Suprapubic skin (tissue), 4 donors: ENCODE measurements around the gene MGAT5. TPM values are rescaled to one million over a fixed set of nuclear protein-coding genes. Genes with fewer than 3 reads are reported as not detected.
A peak's percentile ranks its signal among the peaks of the same experiment; 100 is the strongest.

ENCODE experiments used
- DNase-seq, 2 donors: peaks; one replicate each; pipeline ENCODE4 v3.0.0-alpha.2; 2019; ENCODE audit warnings: low spot score in 2 of 2
- H3K27ac ChIP-seq: fragments of 200-600 bp; sonication (generic); one replicate; pipeline ENCODE4 v1.5.1; 2019
- H3K27me3 ChIP-seq: fragments of 200-600 bp; sonication (generic); one replicate; pipeline ENCODE4 v1.5.1; 2019
- H3K36me3 ChIP-seq: fragments of 200-600 bp; sonication (generic); one replicate; pipeline ENCODE4 v1.5.1; 2019
- H3K4me1 ChIP-seq: fragments of 200-600 bp; sonication (generic); one replicate; pipeline ENCODE4 v1.5.1; 2019
- H3K4me3 ChIP-seq: fragments of 200-600 bp; sonication (generic); one replicate; pipeline ENCODE4 v1.5.1; 2019; ENCODE audit warnings: mild to moderate bottlenecking
- H3K9me3 ChIP-seq: fragments of 200-600 bp; sonication (generic); one replicate; pipeline ENCODE4 v1.5.1; 2019
- CTCF ChIP-seq, 2 donors: fragments of 200-600 bp in 1 of 2; fragments of 450-650 bp in 1 of 2; sonication (generic) in 1 of 2; IDR thresholded peaks; one replicate each; pipeline ENCODE4 v1.5.1; 2016 to 2019; ENCODE audit warnings: antibody characterized with exemption in 2 of 2, mild to moderate bottlenecking in 1 of 2, moderate library complexity in 1 of 2
- EP300 ChIP-seq: sonication (generic); formaldehyde crosslinking; IDR thresholded peaks from one replicate; pipeline ENCODE4 v1.6.1; 2017; ENCODE audit warnings: antibody characterized with exemption
- POLR2A ChIP-seq, 2 donors: fragments of 450-650 bp; IDR thresholded peaks; one replicate each; pipeline ENCODE4 v1.6.1; 2017; ENCODE audit warnings: antibody characterized with exemption in 2 of 2, mild to moderate bottlenecking in 2 of 2, moderate library complexity in 2 of 2
- POLR2AphosphoS5 ChIP-seq, 3 donors: sonication (generic); formaldehyde crosslinking; IDR thresholded peaks; one replicate each; pipeline ENCODE4 v1.6.1; 2017; ENCODE audit warnings: antibody characterized with exemption in 3 of 3
- WGBS: methylation state at CpG from one replicate; pipeline ENCODE4 v1.1.5; 2018; 5-methylcytosine and 5-hydroxymethylcytosine counted together
- total RNA-seq, 4 donors: library from RNA; depleted of rRNA; stranded (reverse); fragments of >200 nt; gene quantifications; one replicate each; pipeline ENCODE4 v1.1.0, GENCODE V29; 2016

Gene MGAT5
- total RNA-seq, 4 donors from 2014 or later: 16.9 to 42.1 (median 32.9) TPM

GRCh38 chr2:134372141-134372540 lies 118.3 kb downstream of the MGAT5 start:
- DNase-seq: no peak
- no peak overlapping the region for H3K27ac ChIP-seq
- no peak overlapping the region for H3K4me3 ChIP-seq
- WGBS: 81% methylated on average over 5 of the region's 5 CpGs
- H3K4me1 ChIP-seq: peaks cover 27% of the 10 kb centered on the region
- H3K9me3 ChIP-seq: no peaks in the 10 kb centered on the region
- no peak for TF ChIP-seq POLR2A (IDR thresholded peaks at IDR 0.05)
- no peak for TF ChIP-seq CTCF (IDR thresholded peaks at IDR 0.05)
- TF ChIP-seq EP300: no peak
- no peak for TF ChIP-seq POLR2AphosphoS5 (IDR thresholded peaks at IDR 0.05)
- no peaks in the 10 kb centered on the region for H3K27me3 ChIP-seq
- peaks cover 5% of the 10 kb centered on the region for H3K36me3 ChIP-seq

- Histone ChIP-seq H3K27ac (no peak overlapping the region), H3K27me3 (no peaks in the 10 kb centered on the region), H3K9me3 (no peaks in the 10 kb centered on the region), H3K4me3 (no peak overlapping the region), H3K36me3 (peaks cover 6% of the 10 kb centered on the region), H3K4me1 (peaks cover 22% of the 10 kb centered on the region)
- WGBS: 30% methylated on average over 7 of the region's 7 CpGs
- no peak for DNase-seq
- TF ChIP-seq POLR2AphosphoS5 (IDR thresholded peaks at IDR 0.05) (no peak), POLR2A (IDR thresholded peaks at IDR 0.05) (no peak), CTCF (IDR thresholded peaks at IDR 0.05) (no peak), EP300 (no peak)
Measured at GRCh38 chr2:134372611-134373131, 118.8 kb downstream of the MGAT5 start.

- WGBS: 68% methylated on average over 3 of the region's 3 CpGs
- no peaks in the 10 kb centered on the region for H3K9me3 ChIP-seq
- no peaks in the 10 kb centered on the region for H3K27me3 ChIP-seq
- H3K4me1 ChIP-seq: peaks cover 23% of the 10 kb centered on the region
- DNase-seq: no peak
- peak in 1 of 2 donors; percentile 26 for TF ChIP-seq CTCF (IDR thresholded peaks at IDR 0.05)
- no peak for TF ChIP-seq POLR2A (IDR thresholded peaks at IDR 0.05)
- H3K27ac ChIP-seq: no peak overlapping the region
- H3K4me3 ChIP-seq: no peak overlapping the region
- peaks cover 6% of the 10 kb centered on the region for H3K36me3 ChIP-seq
Measured at GRCh38 chr2:134375935-134376334, 122.1 kb downstream of the MGAT5 start.

- no peak overlapping the region for H3K4me3 ChIP-seq
- peaks cover 16% of the 10 kb centered on the region for H3K4me1 ChIP-seq
- H3K27me3 ChIP-seq: no peaks in the 10 kb centered on the region
- no peak for DNase-seq
- TF ChIP-seq EP300 (no peak), POLR2AphosphoS5 (IDR thresholded peaks at IDR 0.05) (no peak)
- H3K27ac ChIP-seq: no peak overlapping the region
- 71% methylated on average over 7 of the region's 7 CpGs for WGBS
- H3K36me3 ChIP-seq: peaks cover 6% of the 10 kb centered on the region
- no peaks in the 10 kb centered on the region for H3K9me3 ChIP-seq
Measured at GRCh38 chr2:134377730-134378129, 123.9 kb downstream of the MGAT5 start.

- peaks cover 6% of the 10 kb centered on the region for H3K36me3 ChIP-seq
- WGBS: 75% methylated on average over 6 of the region's 6 CpGs
- H3K4me1 ChIP-seq: peaks cover 6% of the 10 kb centered on the region
- TF ChIP-seq EP300: no peak
- no peak for TF ChIP-seq CTCF (IDR thresholded peaks at IDR 0.05)
- TF ChIP-seq POLR2AphosphoS5 (IDR thresholded peaks at IDR 0.05): no peak
- TF ChIP-seq POLR2A (IDR thresholded peaks at IDR 0.05): no peak
- no peak overlapping the region for H3K4me3 ChIP-seq
- no peak overlapping the region for H3K27ac ChIP-seq
- no peaks in the 10 kb centered on the region for H3K27me3 ChIP-seq
- DNase-seq: no peak
- no peaks in the 10 kb centered on the region for H3K9me3 ChIP-seq
Measured at GRCh38 chr2:134379293-134379692, 125.4 kb downstream of the MGAT5 start.

- Histone ChIP-seq H3K4me3 (no peak overlapping the region), H3K4me1 (peaks cover 6% of the 10 kb centered on the region), H3K27me3 (no peaks in the 10 kb centered on the region), H3K9me3 (no peaks in the 10 kb centered on the region), H3K36me3 (peaks cover 6% of the 10 kb centered on the region), H3K27ac (no peak overlapping the region)
- TF ChIP-seq POLR2A (IDR thresholded peaks at IDR 0.05): no peak
- no peak for TF ChIP-seq EP300
- no peak for TF ChIP-seq POLR2AphosphoS5 (IDR thresholded peaks at IDR 0.05)
- no peak for TF ChIP-seq CTCF (IDR thresholded peaks at IDR 0.05)
- DNase-seq: no peak
- 77% methylated on average over 3 of the region's 3 CpGs for WGBS
Measured at GRCh38 chr2:134379722-134380121, 125.8 kb downstream of the MGAT5 start.
